Pons (tissue), 1 donor: ENCODE data around the gene CMYA5.
"Not testable (repeated sequence)": the region's sequence is repeated elsewhere in the genome, so short reads cannot be mapped to it uniquely, and the experiment has no call there.

ENCODE experiments used
- DNase-seq: peaks from one replicate; pipeline ENCODE4 v3.0.0-alpha.2; 2016; ENCODE audit warnings: low spot score

Gene CMYA5

DNA sequence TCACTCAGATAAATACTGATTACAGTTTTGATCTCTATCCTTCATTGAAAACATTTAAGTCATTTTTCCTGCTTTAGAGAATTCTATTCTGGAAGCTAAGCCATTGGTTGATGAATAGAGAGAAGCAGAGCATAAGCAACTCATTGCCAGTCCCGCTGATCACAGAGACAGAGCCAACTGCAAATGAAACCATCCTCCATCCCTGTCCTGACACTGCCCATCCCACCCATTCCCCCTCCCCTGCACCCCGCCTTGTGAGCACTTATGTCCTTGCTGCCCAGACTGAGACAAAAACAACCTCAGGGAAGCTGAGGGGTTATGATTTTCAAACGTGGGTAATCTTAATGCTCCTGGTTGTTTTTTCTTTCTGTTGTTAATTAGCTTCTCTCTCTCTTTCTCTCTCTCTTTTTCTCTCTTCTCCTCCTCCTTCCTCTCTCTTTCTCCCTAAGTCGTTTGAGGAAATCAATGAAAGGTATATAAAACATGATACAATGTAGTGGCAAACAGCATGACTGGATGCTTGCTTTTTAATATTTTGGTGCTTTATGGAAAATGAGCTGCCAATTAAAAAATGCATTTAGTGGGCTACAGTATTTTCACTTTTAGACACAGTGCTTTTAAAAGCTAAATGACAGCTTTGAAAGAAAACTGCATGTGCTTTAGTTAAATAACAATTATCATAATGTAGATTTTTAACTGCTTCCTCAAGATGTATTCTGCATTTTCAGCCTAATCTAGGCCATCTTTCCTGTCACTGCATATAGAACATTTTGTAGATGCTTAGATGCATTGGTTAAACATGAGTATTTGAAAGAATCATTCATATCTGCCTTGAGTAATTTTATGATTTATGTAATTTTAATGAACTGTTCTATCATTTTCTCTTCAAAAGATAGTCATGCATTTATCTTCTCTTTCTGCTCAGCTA lies 57.3 kb downstream of the CMYA5 start:
- DNase-seq = peak; percentile 46

DNA sequence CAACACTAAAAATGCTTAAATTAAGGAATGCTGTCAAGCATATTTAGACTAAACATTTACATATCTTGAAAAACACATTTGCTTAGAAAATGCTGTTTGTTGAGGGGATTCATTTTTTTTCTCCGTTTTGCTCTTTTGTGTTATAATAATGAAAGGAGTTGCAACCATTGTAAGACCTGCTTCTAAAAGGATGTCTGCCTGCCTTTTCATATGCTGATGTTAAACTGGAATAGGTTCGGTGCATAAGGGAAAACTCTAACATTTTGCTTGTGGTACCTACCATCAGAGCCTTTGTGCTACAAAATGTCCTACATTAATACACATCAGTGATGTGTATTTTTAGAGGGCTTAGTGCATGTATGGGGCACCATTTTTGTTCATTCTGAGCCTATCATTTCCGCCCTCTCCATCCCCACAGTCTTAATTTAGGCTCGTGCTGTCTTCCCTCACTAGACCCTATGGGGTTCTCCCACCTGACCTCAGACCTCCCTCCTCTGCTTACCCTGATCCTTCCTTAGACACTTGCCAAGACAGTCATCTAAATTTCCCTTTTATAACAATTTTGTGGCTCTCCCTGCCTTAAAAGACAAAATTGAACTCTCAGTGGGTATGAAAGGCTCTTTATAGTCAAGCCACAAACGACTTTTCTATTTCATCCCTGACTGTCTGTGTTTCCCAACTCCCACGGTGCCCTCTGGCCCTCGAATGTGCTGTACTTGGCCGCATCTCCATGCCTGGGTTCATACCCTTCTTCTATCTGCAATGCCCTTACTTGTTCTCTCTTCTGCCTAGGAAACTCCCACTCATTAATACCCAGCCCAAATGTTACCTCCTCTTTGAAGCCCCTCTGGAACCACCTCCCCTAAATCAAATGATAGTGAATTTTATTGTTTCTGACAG lies 61.2 kb downstream of the CMYA5 start:
- peak; percentile 51 for DNase-seq

DNA sequence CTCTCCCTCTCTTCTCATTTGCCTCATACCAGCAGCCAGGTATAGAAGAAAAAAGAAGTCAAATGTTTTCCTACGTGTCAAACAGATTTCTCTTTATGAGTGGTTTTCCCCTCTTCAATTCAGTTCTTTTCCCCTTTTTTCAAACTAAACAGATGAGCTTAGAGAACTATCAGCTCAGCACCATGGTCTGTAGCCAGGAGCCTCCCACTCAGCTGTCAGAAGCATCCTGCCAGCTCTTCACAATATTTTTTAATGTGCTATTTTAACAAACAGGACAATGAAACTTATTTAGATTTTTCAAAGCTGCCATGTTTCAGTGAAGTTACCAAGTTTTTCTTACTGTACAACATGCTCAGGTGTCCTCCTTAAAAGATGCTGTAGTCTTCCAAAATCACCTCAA lies 63.5 kb downstream of the CMYA5 start:
- no peak for DNase-seq

DNA sequence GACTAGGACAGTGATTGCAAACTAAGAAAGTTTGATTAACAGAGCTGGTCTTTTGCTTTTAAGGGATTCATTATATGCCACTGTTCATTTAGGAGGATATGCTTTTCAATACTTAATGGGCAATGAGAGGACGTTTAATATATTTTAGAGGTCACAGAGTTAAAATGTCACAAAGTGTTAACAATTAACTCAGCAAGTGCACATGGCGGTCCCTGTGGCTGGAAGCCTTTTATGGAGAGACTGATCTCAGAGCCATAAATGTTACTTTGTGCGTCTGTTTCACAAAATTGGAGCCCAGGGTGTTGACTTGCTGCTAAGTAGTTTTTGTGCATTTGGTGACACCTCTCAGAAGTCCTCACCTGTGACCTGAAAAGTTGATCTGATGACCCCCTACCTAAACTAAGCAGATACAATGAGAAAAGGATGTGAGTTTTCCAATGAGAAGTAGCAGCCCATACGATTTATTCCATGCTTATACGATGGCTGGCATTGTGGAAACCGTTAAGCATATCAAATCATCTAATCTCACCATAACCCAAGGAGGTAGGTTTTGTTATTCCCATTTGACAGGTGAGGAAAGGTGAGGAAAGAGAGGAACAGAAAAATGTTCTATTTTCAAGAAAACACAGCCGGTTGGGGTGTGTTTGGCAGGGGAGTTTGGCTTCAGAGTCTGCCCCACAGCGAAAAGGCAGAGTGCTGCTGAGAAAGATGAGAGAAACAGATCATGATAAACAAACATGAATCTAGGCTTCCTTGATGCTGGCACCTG lies 64.4 kb downstream of the CMYA5 start:
- DNase-seq = no peak

DNA sequence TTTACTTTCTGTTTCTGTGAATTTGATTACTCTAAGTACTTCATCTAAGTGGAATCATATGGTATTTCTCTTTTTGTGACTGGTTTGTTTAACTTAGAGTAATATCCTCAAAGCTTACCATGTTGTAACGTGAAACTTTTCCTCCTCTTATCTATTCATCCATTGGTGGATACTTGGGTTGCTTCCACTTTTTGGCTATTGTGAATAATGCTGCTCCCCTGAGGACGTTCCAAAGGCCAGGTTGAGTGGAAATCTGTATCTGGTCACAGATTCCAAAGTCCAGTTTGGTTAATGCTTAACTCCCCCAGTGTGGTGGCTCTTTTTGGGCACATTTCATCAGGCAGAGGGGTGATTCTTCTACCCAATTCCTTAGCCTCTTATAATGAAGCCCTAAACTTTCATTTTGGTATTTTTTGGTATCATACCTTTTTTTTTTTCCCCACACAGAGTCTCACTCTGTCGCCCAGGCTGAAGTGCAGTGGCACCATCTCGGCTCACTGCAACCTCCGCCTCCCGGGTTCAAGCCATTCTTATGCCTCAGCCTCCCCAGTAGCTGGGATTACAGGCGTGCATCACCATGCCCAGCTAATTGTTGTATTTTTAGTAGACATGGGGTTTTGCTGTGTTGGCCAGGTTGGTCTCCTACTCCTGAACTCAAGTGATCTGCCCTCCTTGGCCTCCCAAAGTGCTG lies 65.4 kb downstream of the CMYA5 start:
- no peak for DNase-seq

DNA sequence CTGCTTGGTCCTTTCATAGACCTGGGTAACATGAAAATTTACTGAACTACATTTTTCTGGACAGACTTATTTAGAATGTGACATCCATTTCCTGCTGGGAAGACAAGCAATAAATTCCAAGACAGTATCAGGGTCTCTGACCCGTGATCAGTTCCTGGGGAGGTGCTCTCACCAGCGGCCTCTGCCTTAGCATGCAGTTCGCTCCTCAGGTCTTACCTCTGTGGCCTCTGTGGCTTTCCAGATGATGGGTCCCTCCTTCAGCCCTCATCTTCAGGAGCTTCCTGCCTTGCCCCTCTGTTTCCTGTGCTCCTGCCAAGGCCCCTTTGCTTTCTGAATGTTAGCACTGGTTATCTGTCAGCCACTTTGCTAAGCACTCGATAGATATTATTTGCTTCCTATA lies 66.4 kb downstream of the CMYA5 start:
- DNase-seq = no peak

DNA sequence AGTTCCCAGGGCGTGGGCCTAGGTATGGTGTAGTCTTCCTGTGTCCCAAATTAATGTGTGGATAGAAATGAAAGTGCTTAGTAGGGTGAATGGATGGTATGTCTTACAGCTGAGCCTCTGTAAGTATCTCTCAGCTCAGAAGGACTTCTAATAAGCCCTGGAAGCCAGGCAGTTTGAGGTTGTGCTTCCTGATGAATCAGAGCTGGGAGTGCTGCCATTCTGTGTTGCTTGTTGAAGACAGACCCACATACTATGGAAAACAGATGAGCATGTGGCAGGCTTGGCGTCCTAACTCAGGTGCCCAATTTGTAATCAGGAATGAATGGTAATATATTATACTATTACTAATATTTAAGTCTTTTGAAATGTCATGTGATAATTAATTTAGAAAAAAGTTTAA lies 69.8 kb downstream of the CMYA5 start:
- peak; percentile 56 for DNase-seq

DNA sequence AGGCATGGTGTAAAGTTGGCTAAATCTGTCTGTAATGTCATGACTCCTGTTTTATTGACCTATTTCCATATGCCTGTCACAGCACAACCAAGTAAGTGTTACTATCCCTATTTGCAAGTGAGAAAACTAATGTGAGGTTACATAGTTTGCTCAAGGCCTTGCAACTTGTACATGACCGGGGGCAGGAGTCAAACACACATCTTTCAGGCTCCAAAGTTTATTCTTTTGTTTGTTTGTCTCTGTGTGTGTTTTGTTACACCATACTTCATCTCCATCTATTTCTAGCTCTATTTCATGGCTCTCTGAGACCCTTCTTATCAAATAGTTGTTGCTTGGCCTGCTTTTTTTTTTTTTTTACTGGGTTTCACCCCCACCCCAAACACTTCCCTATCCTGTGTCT lies 70.2 kb downstream of the CMYA5 start:
- DNase-seq = no peak

DNA sequence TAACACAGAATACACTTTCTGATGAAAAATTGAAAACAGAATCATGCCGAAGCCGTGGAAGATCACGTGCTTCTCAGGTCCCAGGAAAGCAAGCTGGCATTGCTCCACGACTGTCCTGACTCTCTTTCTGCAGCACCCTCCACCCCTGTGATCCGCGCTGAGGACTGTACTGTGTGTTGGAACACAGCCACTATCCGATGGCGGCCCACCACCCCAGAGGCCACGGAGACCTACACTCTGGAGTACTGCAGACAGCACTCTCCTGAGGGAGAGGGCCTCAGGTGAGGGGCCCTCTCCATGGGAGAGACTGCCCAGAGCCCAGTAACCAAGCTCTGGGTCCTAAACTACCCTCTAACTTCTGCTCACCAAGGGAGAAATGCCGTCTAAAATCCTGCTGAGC lies 73.3 kb downstream of the CMYA5 start:
- no peak for DNase-seq

DNA sequence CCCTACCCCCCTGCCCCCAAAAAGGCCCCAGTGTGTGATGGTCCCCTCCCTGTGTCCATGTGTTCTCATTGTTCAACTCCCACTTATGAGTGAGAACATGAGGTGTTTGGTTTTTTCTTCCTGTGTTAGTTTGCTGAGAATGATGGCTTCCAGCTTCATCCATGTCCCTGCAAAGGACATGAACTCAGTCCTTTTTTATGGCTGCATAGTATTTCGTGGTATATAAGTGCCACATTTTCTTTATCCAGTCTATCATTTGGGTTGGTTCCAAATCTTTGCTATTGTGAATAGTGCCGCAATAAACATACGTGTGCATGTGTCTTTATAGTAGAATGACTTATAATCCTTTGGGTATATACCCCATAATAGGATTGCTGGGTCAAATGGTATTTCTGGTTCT lies 74.5 kb downstream of the CMYA5 start:
- DNase-seq = not testable (repeated sequence)

DNA sequence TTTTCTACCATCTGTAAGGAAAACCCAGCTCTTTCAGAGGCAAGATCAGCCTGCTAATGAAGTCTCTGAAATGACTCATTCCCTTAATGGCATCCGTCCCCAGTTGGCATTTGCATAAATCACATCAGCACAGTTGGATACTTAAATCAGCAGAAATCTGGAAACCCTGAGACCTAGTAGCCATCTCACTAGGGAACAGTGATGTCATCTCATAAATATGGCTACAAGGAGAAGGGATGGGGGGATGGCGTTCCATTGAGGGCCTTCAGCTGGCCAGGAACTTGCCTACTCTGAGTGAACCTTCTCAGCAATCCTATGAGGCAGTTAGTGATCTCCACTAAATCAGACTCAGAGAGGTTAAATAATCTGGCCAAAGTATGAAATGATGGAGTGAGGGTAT lies 81.8 kb downstream of the CMYA5 start:
- DNase-seq = no peak

DNA sequence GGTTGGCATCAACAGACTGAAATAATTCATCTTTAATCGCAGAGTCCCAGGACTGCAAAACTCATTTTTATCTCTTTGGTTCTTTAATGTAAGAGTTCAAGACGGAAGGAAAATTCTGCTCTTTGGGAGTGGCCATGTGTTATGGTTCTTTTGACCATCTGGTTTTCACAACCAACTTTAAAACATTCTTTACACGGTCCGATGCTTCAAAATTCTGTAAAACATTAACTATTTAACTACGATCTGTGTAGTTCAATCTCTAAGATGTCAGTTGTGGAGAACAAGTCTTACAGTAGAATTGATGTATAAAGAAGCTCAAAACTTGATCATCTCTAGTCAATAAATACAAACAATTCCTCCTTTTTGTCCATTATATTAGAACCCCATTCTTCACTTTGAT lies 83.0 kb downstream of the CMYA5 start:
- no peak for DNase-seq

DNA sequence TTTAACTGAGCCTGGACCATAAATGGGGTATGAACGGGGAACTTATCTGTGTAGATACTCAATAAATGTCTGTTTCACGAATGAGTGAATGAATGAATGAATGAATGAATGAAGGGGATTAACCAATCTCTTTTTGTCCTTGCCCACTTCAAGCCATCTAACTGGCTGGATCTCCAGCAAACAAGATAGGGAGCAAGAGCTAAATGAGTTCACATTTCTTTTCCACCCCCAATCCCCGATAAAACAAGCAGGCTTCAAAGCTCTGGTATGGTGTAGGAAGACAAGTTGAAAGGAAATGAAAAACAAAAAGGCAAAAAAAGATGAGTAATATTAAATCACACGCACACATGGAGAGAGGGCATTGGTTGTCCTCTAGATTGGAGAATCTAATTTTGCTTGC lies 84.0 kb downstream of the CMYA5 start:
- no peak for DNase-seq

DNA sequence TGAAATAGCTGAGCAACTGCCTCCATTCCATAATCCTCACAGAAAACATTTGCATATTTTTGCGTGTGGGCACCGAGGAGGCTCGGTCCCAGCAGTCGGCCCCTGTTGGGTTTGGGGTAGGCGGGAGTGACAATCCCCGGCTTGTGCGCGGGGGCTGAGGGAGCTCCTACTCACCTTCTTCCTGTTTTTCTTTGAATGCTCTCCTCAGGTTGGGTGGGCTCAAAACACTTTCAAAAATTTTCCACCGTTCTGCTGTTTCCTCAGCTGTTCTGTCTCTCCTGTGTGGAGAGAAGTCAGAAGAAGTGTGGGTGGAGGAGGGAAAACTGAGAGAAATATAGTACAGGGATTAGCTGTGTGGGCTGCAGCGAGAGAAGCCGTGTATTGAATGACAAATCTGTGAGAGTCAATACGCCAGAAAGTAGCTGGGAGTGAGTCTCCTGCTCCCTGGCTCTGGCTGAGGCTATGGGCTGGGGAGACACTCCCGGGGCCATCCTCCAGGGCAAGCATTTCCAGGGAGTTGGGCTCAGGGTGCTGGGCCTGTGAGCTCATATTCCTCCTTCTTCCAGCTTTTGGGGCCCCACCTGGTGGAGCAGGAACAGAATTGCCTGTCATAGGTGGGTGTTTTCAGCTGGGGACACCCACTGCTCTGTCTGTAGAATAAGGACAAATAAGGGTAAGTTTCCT lies 84.7 kb downstream of the CMYA5 start:
- no peak for DNase-seq

DNA sequence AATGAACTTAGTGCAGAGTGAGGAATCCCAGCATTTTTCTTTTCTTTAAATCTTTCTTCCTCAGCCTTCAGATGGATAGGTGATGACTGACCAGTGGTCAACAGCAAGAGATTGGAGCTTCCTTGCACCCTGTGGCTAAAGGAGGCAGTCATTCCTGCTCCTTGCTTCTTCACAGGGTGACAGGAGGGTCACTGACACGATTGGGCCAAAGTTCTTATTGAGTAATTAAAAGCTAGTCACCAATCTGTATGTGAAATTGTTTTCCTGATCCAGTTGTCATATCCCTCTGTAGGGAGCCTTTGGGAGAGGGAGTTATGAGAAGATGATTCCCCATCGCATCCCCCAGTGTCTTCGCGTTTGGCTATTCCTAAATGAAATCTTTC lies 85.2 kb downstream of the CMYA5 start:
- no peak for DNase-seq

DNA sequence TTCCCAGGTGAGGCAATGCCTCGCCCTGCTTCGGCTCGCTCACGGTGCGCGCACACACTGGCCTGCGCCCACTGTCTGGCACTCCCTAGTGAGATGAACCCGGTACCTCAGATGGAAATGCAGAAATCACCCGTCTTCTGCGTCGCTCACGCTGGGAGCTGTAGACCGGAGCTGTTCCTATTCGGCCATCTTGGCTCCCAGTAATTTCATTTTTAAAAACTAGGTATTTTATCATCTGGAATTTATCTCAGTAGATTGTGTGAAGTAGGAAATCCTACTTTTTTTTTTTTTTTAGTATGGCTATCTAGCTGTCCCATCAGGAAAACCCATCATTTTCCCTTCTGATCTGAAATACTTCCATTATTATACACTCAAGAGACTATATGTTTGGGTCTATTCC lies 95.1 kb downstream of the CMYA5 start:
- not testable (repeated sequence) for DNase-seq

DNA sequence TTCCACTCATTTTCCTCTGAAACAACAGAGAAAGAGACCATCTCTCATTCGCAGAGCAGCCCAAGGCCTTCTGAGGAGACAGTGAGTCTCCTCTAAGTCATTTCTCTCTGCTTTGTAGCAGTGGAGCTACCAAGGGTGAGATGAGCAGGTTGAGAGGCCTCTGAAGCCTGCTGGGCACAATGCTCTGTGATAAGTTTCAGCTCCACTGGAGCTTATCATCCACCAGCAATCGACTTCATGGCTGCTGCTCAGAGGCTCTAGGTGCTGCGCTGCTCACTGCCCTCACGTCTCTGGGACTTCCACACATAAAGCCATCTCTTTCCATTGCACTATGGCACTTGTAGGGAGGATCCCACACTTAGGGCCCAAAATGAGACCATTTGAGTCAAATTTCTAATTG lies 96.3 kb downstream of the CMYA5 start:
- DNase-seq = no peak

DNA sequence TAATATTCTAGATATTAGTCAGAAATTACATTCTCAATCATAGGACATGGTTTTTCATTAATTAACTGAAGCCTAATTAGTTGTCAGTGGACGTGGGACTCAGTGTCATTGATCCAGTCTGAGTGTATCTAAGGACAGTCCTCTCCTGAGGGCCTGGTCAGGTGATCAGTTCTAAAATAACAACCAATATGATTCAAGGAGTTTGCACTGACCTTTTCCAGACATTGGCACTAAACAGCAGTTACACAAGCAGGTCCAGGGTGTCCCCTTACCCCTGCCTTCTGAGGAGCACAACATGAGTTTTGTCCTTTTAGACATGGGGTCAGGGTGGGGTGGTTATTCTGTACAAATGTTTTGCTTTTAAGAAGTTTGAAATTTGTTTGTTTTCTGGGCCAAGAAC lies 97.8 kb downstream of the CMYA5 start:
- no peak for DNase-seq

DNA sequence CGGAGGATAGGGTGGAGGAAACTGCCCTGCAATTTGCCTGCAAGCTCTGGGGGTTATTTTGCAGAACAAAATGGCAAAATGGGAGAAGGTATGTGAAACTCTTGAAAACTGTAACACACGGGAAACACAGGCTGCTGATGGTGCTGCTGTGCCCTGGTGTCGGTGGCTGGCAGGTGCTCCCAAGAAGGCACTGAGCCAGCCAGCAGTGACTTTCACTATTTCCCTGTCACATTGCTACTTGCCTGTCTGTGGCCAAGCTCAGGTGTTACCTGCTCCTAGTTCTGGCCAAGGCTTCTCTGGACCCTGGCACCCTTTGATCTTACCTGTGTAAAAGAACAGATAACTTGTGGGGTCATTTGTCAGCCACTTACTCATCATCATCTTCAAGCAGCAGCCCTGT lies 102.2 kb downstream of the CMYA5 start:
- no peak for DNase-seq

DNA sequence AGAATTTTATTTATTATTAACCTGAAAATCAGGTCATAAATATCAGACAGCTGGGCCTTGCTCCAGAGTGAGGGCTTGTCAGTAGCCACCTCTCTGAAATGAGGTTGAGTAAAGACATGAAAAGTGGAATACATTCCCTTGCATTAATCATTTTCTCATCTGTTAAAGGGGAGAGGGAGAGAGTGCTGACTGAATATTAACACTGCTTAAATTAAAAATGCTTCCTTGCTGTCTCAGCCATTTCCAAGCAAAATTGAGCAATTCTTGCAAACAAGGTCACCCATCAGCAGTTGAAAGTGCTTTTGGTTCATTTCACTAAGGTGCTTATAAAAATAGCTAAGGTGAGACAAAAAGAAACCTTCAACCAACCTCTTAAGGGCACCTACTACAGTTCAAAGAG lies 102.8 kb downstream of the CMYA5 start:
- no peak for DNase-seq

DNA sequence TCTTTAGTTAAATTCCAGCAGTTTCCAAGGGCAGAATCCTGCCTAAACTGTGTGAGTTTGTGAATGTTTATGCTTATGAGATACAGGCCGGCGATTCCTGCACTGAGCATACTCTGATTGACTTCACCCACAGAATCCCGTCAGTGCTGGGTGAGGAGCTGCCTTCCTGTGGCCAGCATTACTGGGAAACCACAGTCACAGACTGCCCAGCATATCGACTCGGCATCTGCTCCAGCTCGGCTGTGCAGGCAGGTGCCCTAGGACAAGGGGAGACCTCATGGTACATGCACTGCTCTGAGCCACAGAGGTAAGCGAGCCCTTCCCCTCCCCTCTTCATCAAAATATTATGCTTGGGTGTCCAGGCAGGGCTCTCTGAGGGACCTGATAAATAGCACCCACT lies 103.7 kb downstream of the CMYA5 start:
- no peak for DNase-seq
